Esophagus squamous epithelium (tissue), 4 donors: ENCODE results near the gene RANBP1.

ENCODE experiments used
- CTCF ChIP-seq, 6 experiments: fragments of 450-650 bp in 4 of 6; fragments of 200-600 bp in 2 of 6; sonication (generic) in 2 of 6; IDR thresholded peaks; one replicate each; pipeline ENCODE4 v1.5.1; 2016 to 2019; ENCODE audit warnings: antibody characterized with exemption in 6 of 6, mild to moderate bottlenecking in 4 of 6, moderate library complexity in 4 of 6
- POLR2A ChIP-seq, 4 donors: fragments of 450-650 bp; IDR thresholded peaks; one replicate each; pipeline ENCODE4 v1.6.1; 2017; ENCODE audit warnings: antibody characterized with exemption in 4 of 4, mild to moderate bottlenecking in 4 of 4, moderate library complexity in 3 of 4

DNA sequence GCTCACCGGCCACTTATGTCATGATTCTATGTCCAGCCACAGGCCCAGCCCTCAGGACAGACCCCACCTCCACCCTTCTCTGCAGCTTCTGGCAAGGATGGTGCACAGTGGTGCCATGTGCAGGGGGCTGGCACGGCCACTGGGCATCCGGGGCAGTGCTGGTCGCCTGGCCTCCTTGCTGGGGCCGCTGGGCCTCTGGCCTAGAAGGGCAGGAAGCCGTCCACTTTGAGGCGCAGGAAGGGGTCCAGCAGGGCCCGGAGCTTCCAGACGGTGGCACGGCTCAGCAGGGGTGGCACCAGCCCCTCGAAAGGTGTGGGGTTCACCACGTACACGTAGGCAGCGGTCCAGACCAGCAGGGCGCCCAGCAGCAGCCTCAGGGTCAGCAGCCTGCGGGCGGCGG is 32.5 kb downstream of the RANBP1 start:
- no peak for TF ChIP-seq CTCF (IDR thresholded peaks at IDR 0.05)
- no peak for TF ChIP-seq POLR2A (IDR thresholded peaks at IDR 0.05)
